Epidermal melanocyte (primary cell): ENCODE measurements around the gene SFXN3.
"Not testable (repeated sequence)": the region's sequence is repeated elsewhere in the genome, so short reads cannot be mapped to it uniquely, and the experiment has no call there.

ENCODE experiments used
- DNase-seq: peaks from one replicate; pipeline ENCODE4 v3.0.0; 2011; ENCODE audit warnings: low spot score; ENCODE audit not compliant: insufficient read length

The SFXN3 gene

DNA sequence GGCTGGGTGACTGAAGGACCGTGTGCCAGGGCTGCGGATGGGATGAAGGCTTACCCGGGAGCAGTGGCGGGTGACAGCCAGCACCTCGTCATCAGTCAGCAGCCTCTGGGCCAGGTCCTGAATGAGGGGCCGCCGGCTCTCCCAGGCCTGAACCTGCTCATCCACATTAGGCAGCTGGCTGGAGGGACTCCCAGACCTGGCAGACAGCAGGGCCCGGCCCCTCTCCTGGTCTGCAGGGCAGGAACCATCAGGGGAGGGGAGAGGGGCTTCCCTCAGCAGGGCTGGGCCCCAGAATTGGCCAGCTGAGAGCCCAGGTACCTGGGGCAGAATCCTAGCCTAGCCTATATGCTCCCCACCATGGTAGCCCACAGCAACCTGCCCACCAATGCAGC lies 15.5 kb upstream of the SFXN3 start:
- no peak for DNase-seq

DNA sequence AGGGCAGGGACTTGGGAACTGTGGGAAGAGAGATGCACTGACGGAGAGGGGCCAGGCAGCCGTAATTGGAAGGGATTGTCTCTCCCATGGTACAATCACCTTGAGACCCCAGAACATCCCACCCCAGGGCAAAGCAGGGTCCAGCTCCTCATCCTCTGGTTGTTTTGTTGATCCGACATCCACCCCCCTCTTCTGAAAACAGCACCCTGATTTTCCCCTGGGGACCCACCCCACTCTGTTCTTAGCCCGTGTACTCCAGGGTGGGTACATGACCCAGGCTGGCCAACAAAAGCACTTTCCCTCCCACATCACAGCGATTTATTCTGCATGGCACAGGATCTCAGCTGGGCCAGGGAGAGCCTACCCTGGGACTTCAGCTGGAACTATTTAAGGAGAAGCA lies 14.2 kb upstream of the SFXN3 start:
- no peak for DNase-seq

DNA sequence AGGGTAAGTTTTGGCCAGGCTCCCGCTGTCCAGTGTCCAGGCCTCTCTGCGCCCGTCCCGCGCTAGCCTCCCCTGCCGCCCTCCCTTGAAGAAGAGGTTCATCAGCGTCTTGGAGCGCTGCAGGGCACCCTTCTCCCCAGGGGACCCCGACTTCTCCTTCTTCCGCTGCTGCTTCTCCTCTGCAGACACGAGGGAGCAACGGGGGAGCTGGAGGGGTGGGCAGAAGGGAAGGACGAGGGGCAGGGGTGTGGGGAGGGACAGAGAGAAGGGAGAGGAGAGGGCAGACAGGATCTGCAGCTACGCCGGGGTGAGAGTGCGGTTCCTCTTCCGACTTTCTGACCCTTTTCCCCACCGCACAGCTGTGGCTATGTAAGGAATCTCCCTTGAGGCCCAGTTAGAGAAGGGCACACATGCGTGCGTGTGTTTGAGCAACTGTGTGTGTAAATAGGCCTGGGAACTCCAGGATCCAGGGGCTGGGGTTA lies 12.9 kb upstream of the SFXN3 start:
- DNase-seq = no peak

DNA sequence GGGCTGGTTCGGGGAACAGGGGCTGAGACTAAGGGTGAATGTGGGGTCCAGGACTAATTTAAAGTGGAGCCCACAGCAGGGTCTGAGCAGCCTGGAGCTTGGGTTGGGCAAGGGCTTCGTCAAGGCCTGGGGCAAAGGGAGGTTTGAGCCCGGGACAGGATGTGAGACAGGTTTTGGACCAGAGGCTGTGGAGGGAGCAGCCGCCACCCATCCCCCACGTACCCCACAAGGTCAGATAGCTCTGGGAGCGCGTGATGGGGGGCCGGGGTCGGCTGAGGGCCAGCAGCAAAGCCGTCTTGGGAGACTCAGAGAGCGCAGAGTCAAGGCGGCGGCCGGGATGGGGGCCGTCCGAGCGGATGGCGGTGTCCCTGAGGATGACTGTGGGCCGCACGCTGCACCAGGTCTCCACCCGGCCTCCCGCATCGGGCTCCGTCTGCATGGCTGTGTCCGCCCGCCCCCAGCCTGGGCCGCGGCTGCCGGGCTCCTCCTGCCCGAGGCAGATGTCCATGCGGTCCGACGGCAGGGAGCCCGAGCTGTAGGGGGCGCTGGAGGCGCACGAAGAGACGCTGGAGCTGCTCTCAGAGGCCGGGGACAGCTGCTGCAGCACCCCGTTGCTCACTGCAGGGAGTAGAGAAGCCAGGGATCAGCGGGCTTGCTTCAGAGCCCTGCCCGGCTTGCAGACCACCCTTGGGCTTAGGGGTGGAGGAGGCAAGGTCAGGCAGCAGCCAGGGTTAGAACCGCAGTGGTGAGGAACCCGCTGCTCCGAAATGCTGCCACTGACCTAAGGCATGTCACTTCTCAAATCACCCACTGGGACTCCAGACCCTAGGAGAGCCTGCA lies 12.2 kb upstream of the SFXN3 start:
- peak; percentile 85 for DNase-seq

DNA sequence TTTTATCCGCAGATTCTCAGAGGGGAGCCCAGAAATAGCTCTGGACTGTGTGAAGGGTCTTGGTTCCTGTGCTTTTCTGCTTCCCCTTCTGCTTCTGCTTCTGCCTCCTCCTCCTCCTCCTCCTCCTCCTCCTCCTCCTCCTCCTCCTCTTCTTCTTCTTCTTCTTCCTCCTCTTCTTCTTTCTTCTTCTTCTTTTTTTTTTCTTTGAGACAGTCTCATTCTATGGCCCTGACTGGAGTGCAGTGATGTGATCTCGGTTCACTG lies 11.7 kb upstream of the SFXN3 start:
- DNase-seq = no peak

DNA sequence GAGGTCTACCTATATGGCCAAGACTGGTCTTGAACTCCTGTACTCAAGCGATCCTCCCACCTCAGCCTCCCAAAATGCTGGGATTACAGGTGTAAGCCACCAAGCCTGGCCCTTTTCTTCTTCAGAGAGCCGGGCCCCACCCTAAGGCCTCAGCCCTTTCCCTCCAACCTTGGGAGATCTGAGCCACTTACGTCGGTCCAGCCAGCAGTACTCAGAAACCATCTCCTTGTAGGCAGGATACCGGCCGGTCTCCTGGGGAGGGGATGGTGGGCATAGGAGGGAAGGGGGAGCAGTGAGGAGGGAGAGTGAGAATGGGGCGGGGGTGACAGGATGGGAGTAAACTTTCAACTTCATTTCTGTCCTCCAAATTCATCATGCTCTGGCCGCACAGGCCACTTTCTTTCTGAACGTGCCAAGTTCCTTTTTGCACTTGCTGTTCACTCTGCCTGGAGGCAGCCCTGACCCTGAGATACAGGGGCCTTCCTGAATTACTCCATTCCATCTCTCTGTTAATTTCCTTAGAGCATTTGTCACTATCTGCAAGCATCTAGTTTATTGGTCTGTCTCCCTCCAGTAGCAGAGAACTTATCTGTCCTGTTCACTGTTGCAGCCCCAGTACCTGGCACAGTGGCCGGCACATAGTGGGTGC lies 10.5 kb upstream of the SFXN3 start:
- DNase-seq = no peak

DNA sequence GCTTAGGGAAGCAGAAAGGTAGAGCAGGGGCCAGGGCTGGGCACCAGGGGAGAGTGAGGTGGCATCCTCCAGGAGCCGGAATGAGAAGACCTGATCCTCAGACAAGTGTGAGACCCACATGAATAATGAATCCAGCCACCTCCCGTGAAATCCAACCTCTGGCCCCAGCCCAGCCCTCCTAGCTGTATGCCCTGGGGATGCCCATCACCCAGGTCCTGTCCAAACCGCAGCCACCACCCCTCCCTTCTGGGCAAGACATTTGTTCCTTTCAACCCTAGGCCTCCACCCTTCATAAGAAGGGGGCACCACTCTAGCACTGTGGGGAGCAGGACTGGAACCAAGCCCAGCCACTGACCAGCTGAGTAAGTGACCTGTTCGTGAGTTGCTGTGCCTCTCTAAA lies 9.8 kb upstream of the SFXN3 start:
- DNase-seq = no peak

DNA sequence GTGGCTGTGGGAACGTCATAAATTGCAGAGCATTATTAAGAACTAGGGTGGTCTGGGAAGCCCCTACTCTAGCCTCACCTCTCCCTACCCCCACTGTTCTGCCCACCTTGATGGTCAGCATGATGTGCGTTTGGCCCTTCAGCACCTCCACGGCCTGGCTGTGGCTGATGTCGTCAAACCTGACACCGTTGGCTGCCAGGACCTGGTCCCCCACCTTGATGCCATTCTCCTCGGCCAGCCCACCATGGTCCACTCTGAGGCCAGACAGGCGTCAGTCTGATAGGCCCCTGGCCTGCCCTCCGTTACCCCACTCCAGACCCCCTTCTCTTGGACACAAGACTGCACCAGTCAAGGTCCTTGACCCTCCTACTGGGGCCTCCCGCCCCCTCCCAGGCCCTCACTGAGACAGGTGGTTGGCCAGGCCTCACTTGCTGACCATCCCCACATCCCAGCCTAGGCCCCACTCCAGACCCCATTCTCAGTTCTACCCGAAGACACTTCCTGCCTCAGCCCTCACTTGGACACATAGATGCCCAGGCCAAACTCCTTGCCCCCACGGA lies 9.3 kb upstream of the SFXN3 start:
- DNase-seq = no peak

DNA sequence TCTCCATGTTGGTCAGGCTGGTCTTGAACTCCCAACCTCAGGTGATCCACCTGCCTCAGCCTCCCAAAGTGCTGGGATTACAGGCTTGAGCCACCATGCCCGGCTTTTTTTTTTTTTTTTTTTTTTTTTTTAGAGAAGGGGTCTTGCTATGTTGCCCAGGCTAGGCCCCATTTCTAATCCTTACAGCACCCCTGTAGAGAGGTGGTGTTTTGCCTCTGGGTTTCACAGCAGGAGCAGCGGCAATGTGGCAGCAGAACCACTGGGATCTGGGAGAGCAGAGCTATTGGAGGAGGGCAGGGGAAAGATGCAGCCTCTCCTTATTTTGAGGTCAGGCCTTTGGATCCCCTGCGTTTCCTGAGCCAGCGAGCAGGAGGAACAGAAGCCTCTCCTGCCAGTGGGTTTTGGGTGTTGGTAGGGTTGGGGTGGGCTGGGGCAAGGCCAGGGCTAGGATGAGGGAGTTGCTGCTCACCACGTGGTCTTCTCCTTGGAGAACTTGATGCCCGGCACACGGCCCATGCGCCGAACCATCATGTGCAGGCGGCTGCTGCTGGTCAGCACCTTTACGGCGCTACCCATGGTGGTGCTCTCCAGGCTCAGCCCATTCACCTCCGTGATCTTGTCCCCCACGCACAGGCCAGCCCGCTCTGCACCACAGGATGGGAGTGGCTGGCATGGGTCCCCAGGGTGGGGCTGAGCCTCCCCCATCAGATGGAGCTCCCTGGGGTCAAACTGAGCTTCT lies 7.9 kb upstream of the SFXN3 start:
- no peak for DNase-seq

DNA sequence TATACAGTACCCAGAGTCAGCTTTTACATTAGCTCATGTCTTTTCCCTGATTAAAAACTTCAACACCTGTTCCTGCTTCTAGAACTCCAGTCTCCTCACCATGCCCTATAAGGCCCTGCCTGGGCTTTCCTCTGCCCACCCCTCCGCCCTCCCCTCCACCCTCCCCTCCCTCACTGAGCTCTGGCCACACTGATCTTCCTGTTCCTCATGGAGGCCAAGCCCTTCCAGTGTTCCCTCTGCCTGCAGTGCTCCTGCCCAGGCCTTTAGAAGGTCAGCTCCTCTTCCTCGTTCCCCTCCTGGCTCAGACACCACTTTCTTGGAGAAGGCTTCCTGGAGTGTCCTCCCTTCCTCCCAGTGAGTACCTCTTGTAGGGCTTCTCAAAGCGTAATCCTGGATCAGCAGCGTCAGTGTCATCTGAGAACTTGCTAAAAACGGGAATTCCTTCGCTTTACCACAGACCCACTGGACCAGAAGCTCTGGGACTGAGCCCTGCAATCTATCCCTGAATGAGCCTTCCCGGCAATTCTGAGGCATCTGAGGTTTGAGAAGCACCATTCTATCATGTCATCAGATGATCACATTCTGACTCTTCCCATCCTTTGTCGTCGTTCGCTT lies 3.8 kb upstream of the SFXN3 start:
- DNase-seq = no peak

DNA sequence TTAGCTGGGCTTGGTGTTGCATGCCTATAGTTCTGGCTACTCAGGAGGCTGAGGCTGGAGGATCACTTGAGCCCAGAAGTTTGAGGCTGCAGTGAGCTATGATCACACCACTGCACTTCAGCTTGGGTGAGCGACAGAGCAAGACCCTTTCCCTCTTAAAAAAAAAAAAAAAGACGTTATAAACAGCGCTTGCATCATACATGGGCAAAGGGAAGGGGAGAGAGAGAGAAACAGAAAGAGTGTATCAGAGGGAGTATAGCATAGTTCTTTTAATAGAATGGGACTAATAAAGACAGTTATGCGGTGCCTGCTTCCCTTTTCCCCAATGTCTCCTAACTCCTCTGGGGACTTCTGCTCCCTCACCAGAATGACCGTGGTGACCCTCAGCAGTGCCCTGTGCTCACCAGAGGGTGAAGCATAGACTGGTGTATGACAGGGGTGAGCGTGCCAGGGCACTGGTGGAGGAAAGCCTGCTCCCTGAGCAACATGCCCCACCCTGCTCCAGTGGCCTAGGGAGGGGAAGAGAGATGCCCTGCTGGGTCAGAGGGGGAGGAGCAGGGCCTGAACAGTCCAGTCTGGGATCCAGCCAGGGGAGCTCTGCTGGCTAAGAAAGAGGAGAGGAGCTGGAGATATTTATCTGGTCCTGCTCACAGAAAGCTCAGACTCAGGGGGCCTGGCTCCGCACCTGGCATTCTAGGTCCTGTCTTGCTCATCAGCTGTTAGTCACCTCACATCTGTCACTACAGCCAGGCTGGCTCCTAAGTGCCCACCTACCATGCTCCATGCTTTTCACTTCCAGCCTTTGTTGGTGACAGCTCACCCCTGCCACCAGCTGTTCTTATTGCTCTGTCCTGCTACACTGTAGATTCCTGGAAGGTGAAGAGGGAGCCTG lies 2.3 kb upstream of the SFXN3 start:
- DNase-seq = no peak

DNA sequence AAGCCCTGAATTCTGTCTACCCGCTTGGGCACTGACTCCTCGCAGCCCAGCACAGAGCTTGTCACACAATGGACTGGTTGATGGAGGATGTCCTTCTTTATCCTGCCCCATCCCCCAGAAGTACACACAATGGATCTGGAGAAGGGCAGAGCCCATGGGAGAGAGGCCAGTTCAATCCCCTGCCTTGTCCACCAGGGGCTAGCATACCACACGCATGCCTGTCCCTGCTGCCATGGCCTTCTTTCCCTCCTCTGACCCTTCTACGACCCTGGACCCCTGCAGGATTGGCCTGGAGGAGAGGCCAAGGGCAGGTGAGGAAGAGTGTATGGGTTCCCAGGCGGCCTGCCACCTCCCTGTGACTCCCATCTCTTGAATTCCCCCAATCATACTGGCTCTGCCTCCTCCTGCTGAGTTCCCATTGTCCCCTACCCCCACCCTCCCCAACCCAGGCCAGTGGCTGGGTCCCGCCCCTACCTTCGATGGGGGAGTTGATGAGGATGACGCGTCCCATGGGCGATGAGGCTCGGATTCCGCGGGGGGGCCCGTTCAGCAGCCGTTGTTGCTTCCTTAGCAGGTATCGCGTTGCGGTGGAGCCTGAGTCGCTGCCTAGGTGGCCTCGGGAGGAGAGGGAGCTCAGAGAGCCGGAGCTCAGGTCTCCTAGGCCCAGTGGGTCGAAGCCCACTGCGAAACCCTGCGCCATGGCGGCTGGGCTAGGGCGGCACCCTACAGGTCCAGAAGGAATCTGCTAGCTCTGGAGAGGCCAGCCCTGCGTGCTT lies 1.3 kb upstream of the SFXN3 start:
- DNase-seq = no peak

DNA sequence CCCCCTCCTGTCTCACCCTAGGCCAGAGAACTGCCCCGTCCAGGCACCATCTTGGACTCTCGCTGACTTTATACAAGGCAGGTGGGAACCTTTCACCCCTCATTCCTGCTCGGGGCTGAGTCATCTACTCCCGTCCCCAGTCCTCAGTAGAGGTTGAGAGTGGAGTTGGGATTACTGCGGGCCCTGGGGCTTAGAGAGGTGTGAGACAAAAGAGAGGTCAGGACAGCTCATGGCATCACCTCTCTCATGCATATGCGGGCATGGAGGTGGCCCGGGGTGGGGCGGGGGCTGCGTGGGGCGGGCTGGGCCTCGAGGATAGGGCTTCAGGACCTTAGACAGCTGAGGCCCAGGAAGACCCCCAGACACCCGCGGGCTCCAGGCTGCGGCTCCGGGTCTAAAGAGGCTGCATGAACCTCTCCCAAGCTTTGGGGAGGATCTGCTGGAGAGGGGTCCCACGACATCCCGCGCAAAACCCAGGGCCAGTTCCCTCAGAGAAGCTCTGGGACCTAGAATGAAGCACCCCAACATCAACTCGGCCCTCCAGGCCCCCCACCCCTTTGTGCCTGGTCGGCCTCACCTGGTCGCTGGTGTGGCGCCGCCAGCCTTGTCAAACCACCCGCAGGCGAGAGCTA lies 422 bp upstream of the SFXN3 start:
- DNase-seq = no peak

DNA sequence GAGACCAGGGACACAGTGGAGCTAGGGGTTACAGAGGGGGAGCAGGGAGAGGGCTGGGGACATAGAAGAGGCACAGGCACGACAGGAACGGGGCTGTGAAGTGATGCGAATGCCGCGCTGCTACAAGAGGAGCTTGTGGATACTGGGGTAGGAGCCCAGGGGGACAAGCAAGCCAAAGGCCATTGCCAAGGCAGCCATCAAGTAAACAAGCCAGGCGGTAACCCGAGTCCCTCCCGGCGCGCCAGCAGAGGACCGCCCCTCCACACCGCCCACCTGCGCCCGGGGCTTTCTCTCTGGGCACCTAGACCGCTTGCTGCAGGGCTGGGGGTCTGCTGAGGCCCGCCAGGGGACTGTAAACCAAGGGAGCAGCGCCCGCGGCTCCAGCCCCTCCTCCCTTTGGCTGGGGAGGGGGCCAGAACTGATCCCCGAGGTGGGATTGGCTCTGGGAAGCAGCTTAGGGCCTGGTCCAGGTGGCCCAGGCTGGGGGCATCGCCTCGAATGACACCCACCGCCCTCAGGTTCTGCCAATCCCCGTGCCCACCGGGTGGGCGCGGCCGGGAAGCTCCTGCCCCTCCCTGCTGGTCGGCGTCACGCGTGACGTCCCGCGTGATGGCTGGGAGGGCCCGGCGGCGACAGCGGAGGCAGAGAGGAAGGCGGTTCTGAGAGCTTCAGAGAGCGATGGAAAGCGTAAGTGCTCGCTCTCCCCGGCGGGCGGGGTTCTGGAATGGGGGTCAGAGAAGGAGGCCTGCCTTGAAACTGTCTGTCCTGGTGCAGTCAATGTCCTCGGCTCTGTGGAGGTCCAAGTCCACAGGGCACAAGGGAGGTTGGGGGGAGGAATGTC lies 982 bp downstream of the SFXN3 start:
- peak; percentile 65 for DNase-seq

DNA sequence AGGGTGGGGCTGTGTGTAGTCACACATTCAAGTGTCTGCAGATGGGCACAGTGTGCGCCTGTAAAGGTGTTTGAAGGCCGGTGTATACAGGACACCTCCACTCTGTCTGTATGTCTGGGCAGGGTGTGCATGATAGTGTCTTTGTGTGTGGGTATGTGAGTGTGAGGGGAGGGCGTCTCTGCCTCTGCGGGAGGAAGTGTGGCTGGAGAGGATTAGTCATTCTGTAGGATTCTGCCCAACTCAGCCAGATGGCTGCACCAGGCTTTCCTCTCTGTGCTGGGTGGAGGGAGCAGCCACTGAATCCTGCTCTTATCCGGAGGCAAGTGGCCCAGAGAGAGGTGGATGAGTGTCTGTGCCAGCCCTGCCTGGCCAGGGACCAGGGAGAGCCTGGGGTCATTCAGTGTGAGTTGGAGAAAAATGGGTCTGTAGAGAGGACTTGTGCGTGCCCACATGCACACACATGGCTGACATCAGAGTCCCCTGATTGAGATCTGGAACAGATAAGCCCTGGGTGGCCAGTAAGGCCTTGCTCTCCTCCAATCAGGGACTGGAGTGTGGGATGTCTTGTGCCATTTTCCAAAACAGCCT lies 1.7 kb downstream of the SFXN3 start:
- DNase-seq = peak; percentile 72

DNA sequence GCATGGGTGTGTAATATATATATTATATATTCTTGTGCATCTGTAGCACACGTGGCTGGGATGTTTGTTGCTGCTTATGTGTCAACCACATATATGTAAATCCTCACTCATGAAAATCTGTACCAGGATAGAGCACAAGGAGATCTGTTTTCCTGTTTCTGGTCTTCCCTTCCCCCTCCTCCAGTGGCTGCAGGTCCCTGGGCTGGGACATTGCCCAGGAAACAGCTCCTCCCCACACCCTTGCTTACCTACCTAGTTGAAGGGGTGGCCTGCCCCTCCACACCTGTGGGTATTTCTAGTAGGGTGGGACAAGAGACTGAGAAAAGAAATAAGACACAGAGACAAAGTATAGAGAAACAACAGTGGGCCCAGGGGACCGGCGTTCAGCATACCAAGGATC lies 2.2 kb downstream of the SFXN3 start:
- DNase-seq = no peak

DNA sequence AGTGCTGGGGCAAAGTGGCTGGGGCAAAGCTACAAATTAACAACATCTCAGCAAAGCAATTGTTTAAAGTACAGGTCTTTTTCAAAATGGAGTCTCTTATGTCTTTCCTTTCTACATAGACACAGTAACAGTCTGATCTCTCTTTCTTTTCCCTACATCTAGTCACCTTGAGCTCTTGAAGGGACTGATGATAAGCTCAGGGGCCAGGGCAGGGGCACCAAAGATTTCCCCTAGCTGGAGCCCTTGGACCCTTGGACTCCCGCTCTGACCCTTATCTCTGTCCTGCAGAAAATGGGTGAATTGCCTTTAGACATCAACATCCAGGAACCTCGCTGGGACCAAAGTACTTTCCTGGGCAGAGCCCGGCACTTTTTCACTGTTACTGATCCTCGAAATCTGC lies 3.4 kb downstream of the SFXN3 start:
- not testable (repeated sequence) for DNase-seq

DNA sequence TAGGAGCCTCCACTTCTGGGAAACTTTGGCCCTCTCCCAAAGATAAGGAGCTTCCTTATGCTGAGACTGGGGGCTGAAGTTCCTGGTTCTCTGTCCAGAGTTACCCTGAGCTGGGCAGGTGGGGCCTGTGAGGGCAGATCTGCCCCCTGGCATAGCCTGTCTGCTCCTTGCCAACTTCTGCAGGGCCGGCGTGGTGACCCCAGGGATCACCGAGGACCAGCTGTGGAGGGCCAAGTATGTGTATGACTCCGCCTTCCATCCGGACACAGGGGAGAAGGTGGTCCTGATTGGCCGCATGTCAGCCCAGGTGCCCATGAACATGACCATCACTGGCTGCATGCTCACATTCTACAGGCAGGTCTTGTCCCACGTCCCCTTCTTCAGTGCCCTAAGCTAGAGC lies 4.3 kb downstream of the SFXN3 start:
- no peak for DNase-seq
